Measurements from ENCODE around the gene RGS10.

Gene RGS10

GRCh38 chr10:119542357-119542987 lies at the start of gene RGS10 (continued):
- TF ChIP-seq, protein P1, sequence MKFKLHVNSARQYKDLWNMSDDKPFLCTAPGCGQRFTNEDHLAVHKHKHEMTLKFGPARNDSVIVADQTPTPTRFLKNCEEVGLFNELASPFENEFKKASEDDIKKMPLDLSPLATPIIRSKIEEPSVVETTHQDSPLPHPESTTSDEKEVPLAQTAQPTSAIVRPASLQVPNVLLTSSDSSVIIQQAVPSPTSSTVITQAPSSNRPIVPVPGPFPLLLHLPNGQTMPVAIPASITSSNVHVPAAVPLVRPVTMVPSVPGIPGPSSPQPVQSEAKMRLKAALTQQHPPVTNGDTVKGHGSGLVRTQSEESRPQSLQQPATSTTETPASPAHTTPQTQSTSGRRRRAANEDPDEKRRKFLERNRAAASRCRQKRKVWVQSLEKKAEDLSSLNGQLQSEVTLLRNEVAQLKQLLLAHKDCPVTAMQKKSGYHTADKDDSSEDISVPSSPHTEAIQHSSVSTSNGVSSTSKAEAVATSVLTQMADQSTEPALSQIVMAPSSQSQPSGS (tag by site-specific recombination; IDR thresholded peaks at IDR 0.05; ENCODE audit: low read depth), result no peak
- TF ChIP-seq ZNF221 (tag by site-specific recombination; IDR thresholded peaks at IDR 0.05; ENCODE audit: borderline replicate concordance), result no peak
- TF ChIP-seq WT1 (tag by site-specific recombination; IDR thresholded peaks at IDR 0.05), result peak; percentile 81
- no peak for TF ChIP-seq ZNF311 (tag by site-specific recombination; IDR thresholded peaks at IDR 0.05; ENCODE audit: borderline replicate concordance)
- no peak for TF ChIP-seq ZNF114 (tag by site-specific recombination; IDR thresholded peaks at IDR 0.05)
- TF ChIP-seq ZNF37A (tag by site-specific recombination; IDR thresholded peaks at IDR 0.05), result no peak
- no peak for TF ChIP-seq ZNF19 (tag by site-specific recombination; IDR thresholded peaks at IDR 0.05; ENCODE audit: low read depth)
- peak; percentile 57; the same call in 1 of the 2 replicates for TF ChIP-seq ZNF660 (tag by site-specific recombination; IDR thresholded peaks at IDR 0.05)
- no peak for TF ChIP-seq FEZF1 (tag by site-specific recombination; IDR thresholded peaks at IDR 0.05)
- TF ChIP-seq ZFP41 (tag by site-specific recombination; IDR thresholded peaks at IDR 0.05; ENCODE audit: borderline replicate concordance), result no peak
- no peak for TF ChIP-seq SALL2 (tag by site-specific recombination; IDR thresholded peaks at IDR 0.05; ENCODE audit: borderline replicate concordance)
- TF ChIP-seq ZNF473 (tag by site-specific recombination; IDR thresholded peaks at IDR 0.05), result no peak
- TF ChIP-seq ZNF266 (tag by site-specific recombination; IDR thresholded peaks at IDR 0.05; ENCODE audit: low read depth), result no peak
- no peak for TF ChIP-seq ZNF623 (tag by site-specific recombination; IDR thresholded peaks at IDR 0.05)
- no peak for TF ChIP-seq ZNF404 (tag by site-specific recombination; IDR thresholded peaks at IDR 0.05)
- TF ChIP-seq ZNF292 (tag by site-specific recombination; IDR thresholded peaks at IDR 0.05; ENCODE audit: borderline replicate concordance, low read depth), result no peak
- TF ChIP-seq SETDB1 (IDR thresholded peaks at IDR 0.05; ENCODE audit: insufficient read length, low read length), result no peak
- no peak for TF ChIP-seq BCL11A (tag by site-specific recombination; IDR thresholded peaks at IDR 0.05; ENCODE audit: low read depth)
- no peak for TF ChIP-seq ZNF112 (tag by site-specific recombination; IDR thresholded peaks at IDR 0.05)
- peak; percentile 99 for TF ChIP-seq ZNF513 (tag by site-specific recombination; IDR thresholded peaks at IDR 0.05)
- no peak for TF ChIP-seq ZNF16 (tag by site-specific recombination; IDR thresholded peaks at IDR 0.05; ENCODE audit: low read depth)
- TF ChIP-seq ZNF394 (tag by site-specific recombination; IDR thresholded peaks at IDR 0.05; ENCODE audit: borderline replicate concordance), result no peak
- no peak for TF ChIP-seq ZNF48 (tag by site-specific recombination; IDR thresholded peaks at IDR 0.05)
- TF ChIP-seq ZNF600 (tag by site-specific recombination; IDR thresholded peaks at IDR 0.05), result peak; percentile 58
- no peak for TF ChIP-seq ZNF138 (tag by site-specific recombination; IDR thresholded peaks at IDR 0.05; ENCODE audit: borderline replicate concordance)
- no peak for TF ChIP-seq ZNF155 (tag by site-specific recombination; IDR thresholded peaks at IDR 0.05)
- TF ChIP-seq ZBTB20 (tag by site-specific recombination; IDR thresholded peaks at IDR 0.05), result no peak
- no peak for TF ChIP-seq ZNF571 (tag by site-specific recombination; IDR thresholded peaks at IDR 0.05)
- no peak for TF ChIP-seq ZNF433 (tag by site-specific recombination; IDR thresholded peaks at IDR 0.05; ENCODE audit: low read depth)
- TF ChIP-seq SP3 (tag by site-specific recombination; IDR thresholded peaks at IDR 0.05), result peak; percentile 96
- no peak for TF ChIP-seq ZNF830 (tag by site-specific recombination; IDR thresholded peaks at IDR 0.05; ENCODE audit: low read depth)
- no peak for TF ChIP-seq ZNF416 (tag by site-specific recombination; IDR thresholded peaks at IDR 0.05)
- TF ChIP-seq, protein P2, sequence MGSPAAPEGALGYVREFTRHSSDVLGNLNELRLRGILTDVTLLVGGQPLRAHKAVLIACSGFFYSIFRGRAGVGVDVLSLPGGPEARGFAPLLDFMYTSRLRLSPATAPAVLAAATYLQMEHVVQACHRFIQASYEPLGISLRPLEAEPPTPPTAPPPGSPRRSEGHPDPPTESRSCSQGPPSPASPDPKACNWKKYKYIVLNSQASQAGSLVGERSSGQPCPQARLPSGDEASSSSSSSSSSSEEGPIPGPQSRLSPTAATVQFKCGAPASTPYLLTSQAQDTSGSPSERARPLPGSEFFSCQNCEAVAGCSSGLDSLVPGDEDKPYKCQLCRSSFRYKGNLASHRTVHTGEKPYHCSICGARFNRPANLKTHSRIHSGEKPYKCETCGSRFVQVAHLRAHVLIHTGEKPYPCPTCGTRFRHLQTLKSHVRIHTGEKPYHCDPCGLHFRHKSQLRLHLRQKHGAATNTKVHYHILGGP (tag by site-specific recombination; IDR thresholded peaks at IDR 0.05), result no peak
- TF ChIP-seq ZNF121 (tag by site-specific recombination; IDR thresholded peaks at IDR 0.05), result peak; percentile 18; the same call in 1 of the 2 replicates
- peak; percentile 51 for TF ChIP-seq ZNF341 (tag by site-specific recombination; IDR thresholded peaks at IDR 0.05; ENCODE audit: low read depth)
- no peak for TF ChIP-seq ZNF157 (tag by site-specific recombination; IDR thresholded peaks at IDR 0.05)
- no peak for TF ChIP-seq ZNF169 (tag by site-specific recombination; IDR thresholded peaks at IDR 0.05)
- peak; percentile 73 for TF ChIP-seq ZSCAN30 (tag by site-specific recombination; IDR thresholded peaks at IDR 0.05)
- TF ChIP-seq ZSCAN16 (tag by site-specific recombination; IDR thresholded peaks at IDR 0.05), result no peak; the same call in 1 of the 2 replicates
- no peak for TF ChIP-seq ZXDB (tag by site-specific recombination; IDR thresholded peaks at IDR 0.05)
- no peak for TF ChIP-seq GLI4 (tag by site-specific recombination; IDR thresholded peaks at IDR 0.05)

All from HEK293 (cell line).